Mesothelial cell of epicardium (in vitro differentiated cells): ENCODE measurements around the gene PSPH. TPM values are rescaled to one million over a fixed set of nuclear protein-coding genes. Genes with fewer than 3 reads are reported as not detected.
"Not testable (repeated sequence)": the region's sequence is repeated elsewhere in the genome, so short reads cannot be mapped to it uniquely, and the experiment has no call there.

Experiments used
- DNase-seq, 2 experiments: peaks; one replicate each; pipeline ENCODE4 v3.0.0; 2021; ENCODE audit warnings: low spot score in 2 of 2; ENCODE audit not compliant: unreplicated experiment in 2 of 2
- H3K27ac Mint-ChIP-seq: 2 replicates; pipeline ENCODE4 v1.8.0; 2021; ENCODE audit warnings: mixed read lengths
- H3K27me3 Mint-ChIP-seq: 2 replicates; pipeline ENCODE4 v1.8.0; 2021; ENCODE audit warnings: low read depth, mixed read lengths
- H3K36me3 Mint-ChIP-seq: 2 replicates; pipeline ENCODE4 v1.8.0; 2021; ENCODE audit warnings: mixed read lengths
- H3K4me1 Mint-ChIP-seq: 2 replicates; pipeline ENCODE4 v1.8.0; 2021; ENCODE audit warnings: mixed read lengths
- H3K4me3 Mint-ChIP-seq: 2 replicates; pipeline ENCODE4 v1.8.0; 2021; ENCODE audit warnings: mild to moderate bottlenecking, moderate library complexity, mixed read lengths
- H3K9me3 Mint-ChIP-seq: 2 replicates; pipeline ENCODE4 v1.8.0; 2021; ENCODE audit warnings: mixed read lengths
- CTCF ChIP-seq: fragments of 200-600 bp; sonication (generic); IDR thresholded peaks from one replicate; pipeline ENCODE4 v1.5.0; 2021; ENCODE audit warnings: antibody characterized with exemption; ENCODE audit not compliant: unreplicated experiment
- total RNA-seq: library from RNA; stranded (reverse); gene quantifications from 3 replicates; pipeline ENCODE4 v1.2.1, GENCODE V29; 2021

The PSPH gene
- total RNA-seq, 1 donor from 2014 or later = 19.5 TPM

GRCh38 chr7:56091591-56091990 lies 40.3 kb upstream of the PSPH start:
- no peak for DNase-seq
- Mint-ChIP-seq H3K4me3 (no peak overlapping the region), H3K36me3 (peaks cover 8% of the 10 kb centered on the region), H3K4me1 (peaks cover 3% of the 10 kb centered on the region), H3K27ac (no peak overlapping the region), H3K27me3 (no peaks in the 10 kb centered on the region), H3K9me3 (no peaks in the 10 kb centered on the region)
- TF ChIP-seq CTCF = no peak

GRCh38 chr7:56087445-56087844 lies 36.2 kb upstream of the PSPH start:
- no peaks in the 10 kb centered on the region for H3K4me1 Mint-ChIP-seq
- peaks cover 12% of the 10 kb centered on the region for H3K36me3 Mint-ChIP-seq
- no peak for DNase-seq
- H3K27me3 Mint-ChIP-seq = no peaks in the 10 kb centered on the region
- no peak overlapping the region for H3K27ac Mint-ChIP-seq
- no peak for TF ChIP-seq CTCF
- H3K4me3 Mint-ChIP-seq = no peak overlapping the region
- H3K9me3 Mint-ChIP-seq = no peaks in the 10 kb centered on the region

- Mint-ChIP-seq H3K36me3 (peaks cover 12% of the 10 kb centered on the region), H3K9me3 (no peaks in the 10 kb centered on the region), H3K4me1 (no peaks in the 10 kb centered on the region), H3K27ac (no peak overlapping the region), H3K27me3 (no peaks in the 10 kb centered on the region), H3K4me3 (no peak overlapping the region)
- DNase-seq = no peak
- no peak for TF ChIP-seq CTCF
Measured at GRCh38 chr7:56086761-56087160, 35.5 kb upstream of the PSPH start.

GRCh38 chr7:56083150-56083785 lies 32.0 kb upstream of the PSPH start:
- no peak for DNase-seq
- no peaks in the 10 kb centered on the region for H3K9me3 Mint-ChIP-seq

GRCh38 chr7:56081626-56082340 lies 30.5 kb upstream of the PSPH start:
- Mint-ChIP-seq H3K9me3 (no peaks in the 10 kb centered on the region), H3K4me1 (no peaks in the 10 kb centered on the region), H3K36me3 (peaks cover 17% of the 10 kb centered on the region), H3K27ac (no peak overlapping the region), H3K4me3 (no peak overlapping the region), H3K27me3 (no peaks in the 10 kb centered on the region)
- no peak for DNase-seq
- no peak for TF ChIP-seq CTCF

More at GRCh38 chr7:56083150-56083785, 32.0 kb upstream of the PSPH start:
- Mint-ChIP-seq H3K4me3 (no peak overlapping the region), H3K27ac (no peak overlapping the region), H3K36me3 (peaks cover 17% of the 10 kb centered on the region), H3K27me3 (no peaks in the 10 kb centered on the region), H3K4me1 (no peaks in the 10 kb centered on the region)
- TF ChIP-seq CTCF = no peak

GRCh38 chr7:56080726-56081435 lies 29.6 kb upstream of the PSPH start:
- H3K9me3 Mint-ChIP-seq, H3K4me1 Mint-ChIP-seq, DNase-seq, H3K4me3 Mint-ChIP-seq, H3K27me3 Mint-ChIP-seq, H3K27ac Mint-ChIP-seq: not testable (repeated sequence)
- H3K36me3 Mint-ChIP-seq = peaks cover 18% of the 10 kb centered on the region
